Uterus (tissue), 4 donors: ENCODE measurements around the gene POU3F1. TPM values are rescaled to one million over a fixed set of nuclear protein-coding genes. Genes with fewer than 3 reads are reported as not detected.

Experiments used
- DNase-seq, 2 donors: peaks; one replicate each; pipeline ENCODE4 v3.0.0-alpha.2; 2019 to 2020
- H3K27ac ChIP-seq, 2 donors: fragments of 200-600 bp; sonication (generic); 1 replicate in 1 of 2; 2 replicates in 1 of 2; pipeline ENCODE4 v1.5.1; 2016 to 2018
- H3K27me3 ChIP-seq, 2 donors: fragments of 200-600 bp; sonication (generic); one replicate each; pipeline ENCODE4 v1.5.1; 2018 to 2019; ENCODE audit warnings: control low read depth in 1 of 2
- H3K36me3 ChIP-seq, 2 donors: fragments of 200-600 bp; sonication (generic); one replicate each; pipeline ENCODE4 v1.5.1; 2019; ENCODE audit warnings: control low read depth in 1 of 2
- H3K4me1 ChIP-seq, 2 donors: fragments of 200-600 bp; sonication (generic); one replicate each; pipeline ENCODE4 v1.5.1; 2018 to 2019; ENCODE audit warnings: control low read depth in 1 of 2
- H3K4me3 ChIP-seq, 2 donors: fragments of 200-600 bp; sonication (generic); 1 replicate in 1 of 2; 2 replicates in 1 of 2; pipeline ENCODE4 v1.5.1; 2018 to 2019; ENCODE audit warnings: mild to moderate bottlenecking in 1 of 2
- H3K9me3 ChIP-seq, 2 donors: fragments of 200-600 bp; sonication (generic); one replicate each; pipeline ENCODE4 v1.5.1; 2019; ENCODE audit warnings: control low read depth in 1 of 2
- POLR2A ChIP-seq, 2 donors: fragments of 450-650 bp; IDR thresholded peaks; one replicate each; pipeline ENCODE4 v1.6.1; 2016; ENCODE audit warnings: antibody characterized with exemption in 2 of 2, mild to moderate bottlenecking in 1 of 2, moderate library complexity in 1 of 2
- intact Hi-C: fragments of 100-400 bp; cut with DNase I; formaldehyde crosslinking; loops from one replicate; pipeline ENCODE4 v1.15.1; 2023; ENCODE audit warnings: low total_unique reads
- total RNA-seq, 4 donors: library from RNA; depleted of rRNA in 3 of 4; stranded (reverse); fragments of >200 nt in 3 of 4; gene quantifications; one replicate each; pipeline versions ENCODE4 v1.1.0 to v1.2.4, GENCODE V29; 2014 to 2023
- TF ChIP-seq, protein P1 (sequence below), 4 experiments: fragments of 200-600 bp in 2 of 4; fragments of 450-650 bp in 2 of 4; sonication (generic) in 2 of 4; IDR thresholded peaks; one replicate each; pipeline ENCODE4 v1.5.1; 2016 to 2019; ENCODE audit warnings: antibody characterized with exemption in 4 of 4, mild to moderate bottlenecking in 2 of 4, moderate library complexity in 1 of 4
- donor health status: DM: yes; HTN: yes; CAD: no.

Gene POU3F1
- total RNA-seq, 4 donors from 2014 or later: not detected

GRCh38 chr1:38068980-38069340, 22.4 kb upstream of the POU3F1 start:
- TF ChIP-seq POLR2A (IDR thresholded peaks at IDR 0.05): no peak
- TF ChIP-seq, protein P1, sequence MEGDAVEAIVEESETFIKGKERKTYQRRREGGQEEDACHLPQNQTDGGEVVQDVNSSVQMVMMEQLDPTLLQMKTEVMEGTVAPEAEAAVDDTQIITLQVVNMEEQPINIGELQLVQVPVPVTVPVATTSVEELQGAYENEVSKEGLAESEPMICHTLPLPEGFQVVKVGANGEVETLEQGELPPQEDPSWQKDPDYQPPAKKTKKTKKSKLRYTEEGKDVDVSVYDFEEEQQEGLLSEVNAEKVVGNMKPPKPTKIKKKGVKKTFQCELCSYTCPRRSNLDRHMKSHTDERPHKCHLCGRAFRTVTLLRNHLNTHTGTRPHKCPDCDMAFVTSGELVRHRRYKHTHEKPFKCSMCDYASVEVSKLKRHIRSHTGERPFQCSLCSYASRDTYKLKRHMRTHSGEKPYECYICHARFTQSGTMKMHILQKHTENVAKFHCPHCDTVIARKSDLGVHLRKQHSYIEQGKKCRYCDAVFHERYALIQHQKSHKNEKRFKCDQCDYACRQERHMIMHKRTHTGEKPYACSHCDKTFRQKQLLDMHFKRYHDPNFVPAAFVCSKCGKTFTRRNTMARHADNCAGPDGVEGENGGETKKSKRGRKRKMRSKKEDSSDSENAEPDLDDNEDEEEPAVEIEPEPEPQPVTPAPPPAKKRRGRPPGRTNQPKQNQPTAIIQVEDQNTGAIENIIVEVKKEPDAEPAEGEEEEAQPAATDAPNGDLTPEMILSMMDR (IDR thresholded peaks at IDR 0.05): no peak
- H3K27me3 ChIP-seq: no peaks in the 10 kb centered on the region

DNA sequence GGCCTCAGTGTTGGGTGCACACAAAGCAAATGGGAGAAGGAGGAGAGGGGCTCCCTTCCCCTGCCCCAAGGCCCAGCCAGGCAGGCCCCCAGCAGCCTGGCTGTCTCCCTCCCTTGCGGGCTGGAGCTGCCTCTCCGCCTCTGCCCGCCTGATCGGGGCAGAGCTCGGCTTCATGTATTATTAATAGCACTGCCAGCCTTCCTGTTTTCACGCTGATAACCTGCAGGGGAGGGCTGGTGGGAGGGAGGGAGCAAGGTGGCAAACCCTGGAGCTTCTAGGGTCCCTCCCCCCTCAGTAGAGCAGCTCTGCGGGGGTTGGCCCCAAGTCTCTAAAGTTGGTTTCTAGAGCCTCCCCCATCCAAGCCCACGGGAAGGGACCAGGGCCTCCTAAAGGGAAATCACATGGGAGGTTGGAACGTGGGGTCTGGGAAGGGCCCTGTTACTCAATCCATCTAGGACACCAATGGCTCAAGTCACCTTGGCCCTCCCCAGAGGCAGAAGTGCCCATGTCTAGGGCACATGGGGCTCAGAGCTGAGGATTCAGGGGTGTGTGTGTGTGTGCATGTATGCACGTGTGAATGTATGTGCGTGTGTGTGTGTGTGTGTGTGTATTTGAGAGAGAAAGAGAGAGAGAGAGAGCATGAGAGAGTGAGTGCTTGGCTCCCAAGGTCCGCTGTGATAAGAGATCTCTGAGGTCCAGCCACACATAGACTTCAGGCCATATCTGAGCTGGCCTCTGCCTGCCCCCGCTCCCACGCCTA, 21.8 kb upstream of the POU3F1 start:
- Histone ChIP-seq H3K27me3 (no peaks in the 10 kb centered on the region), H3K4me1 (no peaks in the 10 kb centered on the region), H3K9me3 (no peaks in the 10 kb centered on the region), H3K36me3 (no peaks in the 10 kb centered on the region), H3K27ac (no peak overlapping the region), H3K4me3 (no peak overlapping the region)
- TF ChIP-seq POLR2A (IDR thresholded peaks at IDR 0.05): no peak
- TF ChIP-seq, protein P1 (IDR thresholded peaks at IDR 0.05): no peak
- intact Hi-C loops: no loop called here
- DNase-seq: no peak

More at GRCh38 chr1:38068980-38069340, 22.4 kb upstream of the POU3F1 start:
- H3K36me3 ChIP-seq: no peaks in the 10 kb centered on the region
- no peak for DNase-seq
- H3K4me3 ChIP-seq: no peak overlapping the region
- no peaks in the 10 kb centered on the region for H3K9me3 ChIP-seq
- H3K4me1 ChIP-seq: no peaks in the 10 kb centered on the region
- intact Hi-C loops: no loop called here
- H3K27ac ChIP-seq: no peak overlapping the region

DNA sequence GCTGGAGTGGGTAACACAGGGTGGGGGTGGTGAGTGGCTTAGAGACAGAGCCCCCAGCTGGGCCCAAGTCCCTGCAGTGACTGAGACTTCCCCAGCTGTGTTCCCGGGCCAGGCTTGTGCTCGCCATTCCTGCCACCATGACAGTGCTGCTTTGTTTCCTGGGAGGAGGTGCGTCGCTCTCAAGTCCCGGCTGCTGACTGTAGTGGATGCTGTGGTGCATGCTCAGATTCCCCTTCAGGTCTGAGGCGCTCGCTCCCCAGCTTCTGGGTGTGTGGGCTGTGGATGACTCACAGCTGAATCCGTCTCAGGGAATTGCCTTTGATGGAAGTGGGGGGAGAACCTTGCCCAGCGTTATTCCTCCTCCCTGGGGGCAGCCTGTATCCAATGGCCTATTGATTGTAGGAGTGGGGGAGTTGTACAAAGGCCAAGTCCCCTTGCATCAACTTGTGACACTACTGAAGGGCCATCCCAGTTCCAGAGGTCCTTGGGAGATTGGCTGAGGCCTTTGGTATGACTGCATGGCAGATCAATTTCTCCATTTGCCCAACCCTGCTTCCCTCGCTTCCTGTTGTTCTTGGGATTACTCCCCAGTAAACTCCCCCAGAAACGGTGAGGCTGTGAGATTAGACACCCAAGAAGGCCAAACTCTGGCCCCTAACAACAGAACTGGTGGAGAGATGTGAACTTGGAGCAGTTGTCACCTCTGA, 17.8 kb upstream of the POU3F1 start:
- intact Hi-C loops: no loop called here

DNA sequence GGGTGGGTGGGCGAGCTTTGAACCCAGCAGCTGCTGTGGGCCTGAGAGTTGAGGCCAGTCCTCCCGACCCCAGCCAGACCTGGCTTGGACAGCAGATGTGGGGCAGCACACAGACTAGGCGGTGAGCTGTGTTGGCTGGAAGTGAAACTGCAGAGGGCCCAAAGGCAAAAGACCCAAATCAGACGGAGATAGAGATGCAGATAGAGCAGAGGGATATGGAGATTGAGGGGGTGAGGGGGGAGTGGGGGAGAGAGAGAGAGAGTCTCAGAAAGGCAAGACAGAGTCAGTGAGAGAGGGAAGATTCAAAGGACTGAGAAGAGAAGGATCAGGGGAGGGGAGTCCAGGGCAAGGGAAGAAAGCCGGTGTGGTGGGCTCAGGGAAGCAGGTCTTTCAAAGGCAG, 17.0 kb upstream of the POU3F1 start:
- Histone ChIP-seq H3K27ac (no peak overlapping the region), H3K36me3 (no peaks in the 10 kb centered on the region), H3K4me3 (no peak overlapping the region), H3K4me1 (no peaks in the 10 kb centered on the region), H3K9me3 (no peaks in the 10 kb centered on the region), H3K27me3 (no peaks in the 10 kb centered on the region)
- TF ChIP-seq, protein P1 (IDR thresholded peaks at IDR 0.05): no peak
- no peak for TF ChIP-seq POLR2A (IDR thresholded peaks at IDR 0.05)
- intact Hi-C loops: no loop called here
- no peak for DNase-seq

More for the DNA sequence above, 17.8 kb upstream of the POU3F1 start:
- TF ChIP-seq POLR2A (IDR thresholded peaks at IDR 0.05): no peak
- TF ChIP-seq, protein P1 (IDR thresholded peaks at IDR 0.05): no peak
- Histone ChIP-seq H3K36me3 (no peaks in the 10 kb centered on the region), H3K27me3 (no peaks in the 10 kb centered on the region), H3K27ac (no peak overlapping the region), H3K4me3 (no peak overlapping the region), H3K4me1 (no peaks in the 10 kb centered on the region), H3K9me3 (no peaks in the 10 kb centered on the region)
- DNase-seq: no peak
